Astrocyte of the cerebellum (primary cell): Measurements from ENCODE around the gene CLCA2.

Source experiments
- DNase-seq: peaks from one replicate; pipeline ENCODE4 v3.0.0-alpha.2; 2011; ENCODE audit warnings: low read depth
- H3K4me3 ChIP-seq: 2 replicates; pipeline ENCODE4 v1.5.1; 2011; ENCODE audit warnings: mild to moderate bottlenecking, low read depth, low read length, moderate library complexity
- in situ Hi-C: cut with HindIII; loops from 2 replicates; pipeline ENCODE4 v1.10.0; 2017; ENCODE audit warnings: low sequenced_read_pairs
- TF ChIP-seq, protein P1 (sequence below): IDR thresholded peaks from 2 replicates; pipeline ENCODE4 v1.5.1; 2012; ENCODE audit warnings: low read length, low read depth, moderate library complexity, mild to moderate bottlenecking; ENCODE audit errors: missing control alignments

The CLCA2 gene

DNA sequence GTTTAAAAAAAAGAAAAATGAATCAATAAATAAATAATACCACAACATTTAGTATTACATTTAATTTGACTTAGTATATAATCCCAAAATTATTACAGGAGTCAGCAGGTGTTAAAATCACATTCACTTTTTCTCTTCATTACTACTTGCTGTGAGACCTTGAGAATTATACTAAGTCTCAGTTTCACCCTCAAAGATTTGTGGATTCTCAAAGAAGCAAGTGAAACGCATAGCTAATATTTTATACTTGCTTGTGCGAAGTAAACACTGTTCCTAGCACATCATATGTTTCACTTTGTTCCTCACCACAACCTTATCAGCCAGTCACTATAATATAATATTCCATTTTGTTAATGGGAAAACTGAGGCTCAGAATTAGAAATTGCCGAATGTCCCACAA, 48.8 kb downstream of the CLCA2 start:
- DNase-seq = no peak
- in situ Hi-C loops = no loop called here
- no peak overlapping the region for H3K4me3 ChIP-seq
- TF ChIP-seq, protein P1, sequence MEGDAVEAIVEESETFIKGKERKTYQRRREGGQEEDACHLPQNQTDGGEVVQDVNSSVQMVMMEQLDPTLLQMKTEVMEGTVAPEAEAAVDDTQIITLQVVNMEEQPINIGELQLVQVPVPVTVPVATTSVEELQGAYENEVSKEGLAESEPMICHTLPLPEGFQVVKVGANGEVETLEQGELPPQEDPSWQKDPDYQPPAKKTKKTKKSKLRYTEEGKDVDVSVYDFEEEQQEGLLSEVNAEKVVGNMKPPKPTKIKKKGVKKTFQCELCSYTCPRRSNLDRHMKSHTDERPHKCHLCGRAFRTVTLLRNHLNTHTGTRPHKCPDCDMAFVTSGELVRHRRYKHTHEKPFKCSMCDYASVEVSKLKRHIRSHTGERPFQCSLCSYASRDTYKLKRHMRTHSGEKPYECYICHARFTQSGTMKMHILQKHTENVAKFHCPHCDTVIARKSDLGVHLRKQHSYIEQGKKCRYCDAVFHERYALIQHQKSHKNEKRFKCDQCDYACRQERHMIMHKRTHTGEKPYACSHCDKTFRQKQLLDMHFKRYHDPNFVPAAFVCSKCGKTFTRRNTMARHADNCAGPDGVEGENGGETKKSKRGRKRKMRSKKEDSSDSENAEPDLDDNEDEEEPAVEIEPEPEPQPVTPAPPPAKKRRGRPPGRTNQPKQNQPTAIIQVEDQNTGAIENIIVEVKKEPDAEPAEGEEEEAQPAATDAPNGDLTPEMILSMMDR = no peak

DNA sequence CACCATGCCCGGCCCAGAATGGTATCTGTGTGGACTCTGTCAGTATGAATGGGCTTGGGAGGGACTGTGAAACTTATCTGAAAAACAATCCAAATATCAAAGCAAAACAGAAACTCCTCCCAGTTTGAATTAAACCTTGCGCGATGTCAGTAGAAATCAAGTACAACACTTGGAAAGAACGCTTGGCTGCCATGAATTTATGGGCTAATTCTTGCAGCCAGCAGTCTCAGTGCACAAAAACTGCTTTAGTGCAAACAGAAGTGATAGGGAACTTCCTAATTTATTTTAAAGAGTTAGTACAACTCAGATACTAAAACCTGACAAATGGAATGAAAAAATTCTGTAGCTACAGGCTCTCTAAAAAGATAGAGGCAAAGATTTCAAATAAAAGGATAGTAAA, 53.3 kb downstream of the CLCA2 start:
- in situ Hi-C loops = no loop called here
- TF ChIP-seq, protein P1 = no peak
- no peak for DNase-seq
- H3K4me3 ChIP-seq = no peak overlapping the region

DNA sequence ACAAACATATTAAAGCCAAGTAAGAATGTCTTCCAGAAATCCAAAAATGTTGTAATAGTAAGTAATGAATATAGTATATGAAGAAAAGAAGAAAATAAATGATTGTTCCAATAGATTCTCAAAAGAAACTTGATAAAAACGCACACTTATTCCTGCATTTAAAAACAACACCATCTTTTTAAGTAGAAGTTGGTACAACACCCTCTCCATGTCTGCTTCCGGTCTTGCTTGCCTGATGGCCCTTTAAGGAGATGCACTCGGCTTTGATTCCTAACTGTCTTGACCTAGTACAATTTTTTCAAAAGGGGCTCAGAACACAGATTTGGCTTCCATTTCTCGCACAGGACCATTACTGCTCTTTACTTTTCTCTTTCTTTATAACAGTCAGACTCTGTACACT, 53.7 kb downstream of the CLCA2 start:
- H3K4me3 ChIP-seq = no peak overlapping the region
- TF ChIP-seq, protein P1 = no peak
- no peak for DNase-seq
- in situ Hi-C loops = no loop called here

DNA sequence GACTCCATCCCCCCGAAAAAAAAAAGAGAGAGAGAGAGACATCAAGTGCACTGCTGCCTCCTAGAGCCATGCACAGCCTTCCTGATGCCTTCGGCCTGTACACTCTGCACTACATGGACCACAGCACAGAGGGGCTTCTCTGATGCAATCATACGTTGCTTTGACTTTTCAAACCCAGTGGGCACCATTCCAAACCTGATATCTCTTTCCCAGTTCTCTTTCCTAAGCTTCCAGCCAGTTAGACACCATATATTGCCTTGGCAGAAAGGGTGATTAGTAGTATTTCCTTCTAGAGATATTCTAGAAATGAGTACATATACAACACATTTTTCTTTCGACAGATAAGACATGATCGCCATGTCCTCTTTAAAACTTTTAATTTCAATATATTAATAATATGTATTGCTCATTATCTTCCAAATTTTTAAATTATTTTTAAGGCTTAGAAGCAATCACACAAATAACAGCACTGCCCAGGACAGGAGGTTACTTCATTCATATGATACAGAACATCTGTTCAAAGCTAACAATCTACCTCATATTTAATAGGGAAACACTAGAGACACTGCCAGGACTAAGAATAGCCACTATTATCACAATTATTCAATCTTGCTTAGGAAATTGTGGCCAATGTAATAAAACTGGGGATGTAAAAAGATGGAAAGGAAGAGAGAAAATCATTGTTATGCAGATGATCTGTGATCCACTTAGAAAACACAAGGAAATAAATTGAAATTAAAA, 54.6 kb downstream of the CLCA2 start:
- TF ChIP-seq, protein P1 = no peak
- DNase-seq = no peak
- in situ Hi-C loops = no loop called here
- no peak overlapping the region for H3K4me3 ChIP-seq

GRCh38 chr1:86481966-86482365, 58.0 kb downstream of the CLCA2 start:
- TF ChIP-seq, protein P1 = no peak
- no peak for DNase-seq
- in situ Hi-C loops = no loop called here
- H3K4me3 ChIP-seq = no peak overlapping the region

GRCh38 chr1:86487131-86487810, 63.3 kb downstream of the CLCA2 start:
- TF ChIP-seq, protein P1 = no peak
- in situ Hi-C loops = no loop called here
- peak; percentile 69 for DNase-seq
- no peak overlapping the region for H3K4me3 ChIP-seq
